ENCODE data around the gene NPM1. TPM values are rescaled to one million over a fixed set of nuclear protein-coding genes. Genes with fewer than 3 reads are reported as not detected.

The NPM1 gene
- total RNA-seq, 1 donor = 1,271 TPM

- H3K9me3 ChIP-seq (ENCODE audit: low read depth, low read length) = no peaks in the 10 kb centered on the region
- H3K27ac ChIP-seq (ENCODE audit: low read depth, low read length) = no peak overlapping the region
- H3K27me3 ChIP-seq (ENCODE audit: insufficient read depth, low read length) = no peaks in the 10 kb centered on the region
- no peak overlapping the region for H3K4me3 ChIP-seq (ENCODE audit: insufficient read depth, low read length)
- H2AFZ ChIP-seq (ENCODE audit: low read length) = no peak overlapping the region
- H4K20me1 ChIP-seq (ENCODE audit: insufficient read depth, low read length) = peaks cover 7% of the 10 kb centered on the region
- H3K79me2 ChIP-seq (ENCODE audit: insufficient read depth, low read length) = no peaks in the 10 kb centered on the region
- peak; percentile 51 for DNase-seq (ENCODE audit: insufficient read length, low spot score, missing footprints)
- H3K4me2 ChIP-seq (ENCODE audit: insufficient read depth, low read length) = no peak overlapping the region
- TF ChIP-seq CTCF (IDR thresholded peaks at IDR 0.05; ENCODE audit: extremely low read depth, low read depth, low read length) = no peak
- H3K36me3 ChIP-seq (ENCODE audit: insufficient read depth, low read length) = no peaks in the 10 kb centered on the region
- peaks cover 5% of the 10 kb centered on the region for H3K4me1 ChIP-seq (ENCODE audit: insufficient read depth, low read length)
Measured at GRCh38 chr5:171425596-171426244, 38.1 kb downstream of the NPM1 start.

- Histone ChIP-seq H3K27ac (ENCODE audit: low read depth, low read length) (no peak overlapping the region), H3K36me3 (ENCODE audit: insufficient read depth, low read length) (no peaks in the 10 kb centered on the region), H2AFZ (ENCODE audit: low read length) (no peak overlapping the region), H3K4me2 (ENCODE audit: insufficient read depth, low read length) (no peak overlapping the region), H3K27me3 (ENCODE audit: insufficient read depth, low read length) (no peaks in the 10 kb centered on the region), H3K79me2 (ENCODE audit: insufficient read depth, low read length) (no peaks in the 10 kb centered on the region), H3K9me3 (ENCODE audit: low read depth, low read length) (no peaks in the 10 kb centered on the region), H3K4me3 (ENCODE audit: insufficient read depth, low read length) (no peak overlapping the region), H4K20me1 (ENCODE audit: insufficient read depth, low read length) (peaks cover 7% of the 10 kb centered on the region), H3K4me1 (ENCODE audit: insufficient read depth, low read length) (no peaks in the 10 kb centered on the region)
- peak; percentile 62 for DNase-seq (ENCODE audit: insufficient read length, low spot score, missing footprints)
- TF ChIP-seq CTCF (IDR thresholded peaks at IDR 0.05; ENCODE audit: extremely low read depth, low read depth, low read length) = no peak
Measured at GRCh38 chr5:171426266-171426665, 38.6 kb downstream of the NPM1 start.

GRCh38 chr5:171426680-171427079, 39.0 kb downstream of the NPM1 start:
- no peak for DNase-seq (ENCODE audit: insufficient read length, low spot score, missing footprints)
- no peaks in the 10 kb centered on the region for H3K36me3 ChIP-seq (ENCODE audit: insufficient read depth, low read length)
- no peaks in the 10 kb centered on the region for H3K79me2 ChIP-seq (ENCODE audit: insufficient read depth, low read length)
- H3K4me3 ChIP-seq (ENCODE audit: insufficient read depth, low read length) = no peak overlapping the region
- no peaks in the 10 kb centered on the region for H3K27me3 ChIP-seq (ENCODE audit: insufficient read depth, low read length)
- no peak overlapping the region for H3K4me2 ChIP-seq (ENCODE audit: insufficient read depth, low read length)
- TF ChIP-seq CTCF (IDR thresholded peaks at IDR 0.05; ENCODE audit: extremely low read depth, low read depth, low read length) = no peak
- no peak overlapping the region for H3K27ac ChIP-seq (ENCODE audit: low read depth, low read length)
- H4K20me1 ChIP-seq (ENCODE audit: insufficient read depth, low read length) = peaks cover 7% of the 10 kb centered on the region
- no peak overlapping the region for H2AFZ ChIP-seq (ENCODE audit: low read length)
- H3K4me1 ChIP-seq (ENCODE audit: insufficient read depth, low read length) = no peaks in the 10 kb centered on the region
- no peaks in the 10 kb centered on the region for H3K9me3 ChIP-seq (ENCODE audit: low read depth, low read length)

- Histone ChIP-seq H3K4me1 (ENCODE audit: insufficient read depth, low read length) (no peaks in the 10 kb centered on the region), H3K79me2 (ENCODE audit: insufficient read depth, low read length) (no peaks in the 10 kb centered on the region), H3K4me2 (ENCODE audit: insufficient read depth, low read length) (no peak overlapping the region), H3K4me3 (ENCODE audit: insufficient read depth, low read length) (no peak overlapping the region), H4K20me1 (ENCODE audit: insufficient read depth, low read length) (no peaks in the 10 kb centered on the region), H3K9me3 (ENCODE audit: low read depth, low read length) (no peaks in the 10 kb centered on the region), H2AFZ (ENCODE audit: low read length) (no peak overlapping the region), H3K36me3 (ENCODE audit: insufficient read depth, low read length) (no peaks in the 10 kb centered on the region), H3K27ac (ENCODE audit: low read depth, low read length) (no peak overlapping the region), H3K27me3 (ENCODE audit: insufficient read depth, low read length) (no peaks in the 10 kb centered on the region)
- DNase-seq (ENCODE audit: insufficient read length, low spot score, missing footprints) = peak; percentile 50
- no peak for TF ChIP-seq CTCF (IDR thresholded peaks at IDR 0.05; ENCODE audit: extremely low read depth, low read depth, low read length)
Measured at GRCh38 chr5:171427318-171428167, 39.9 kb downstream of the NPM1 start.
